Lower leg skin (tissue), 4 donors: ENCODE data around the gene GNG10. TPM values are rescaled to one million over a fixed set of nuclear protein-coding genes. Genes with fewer than 3 reads are reported as not detected.

Experiments
- DNase-seq, 2 donors: peaks; one replicate each; pipeline ENCODE4 v3.0.0-alpha.2; 2019; ENCODE audit warnings: low spot score in 2 of 2
- H3K4me3 ChIP-seq: fragments of 200-600 bp; sonication (generic); 2 replicates; pipeline ENCODE4 v1.5.1; 2017; ENCODE audit warnings: mild to moderate bottlenecking, low read depth; ENCODE audit not compliant: poor library complexity, severe bottlenecking
- POLR2A ChIP-seq, 2 donors: fragments of 450-650 bp; IDR thresholded peaks; one replicate each; pipeline ENCODE4 v1.6.1; 2016 to 2017; ENCODE audit warnings: antibody characterized with exemption in 2 of 2, mild to moderate bottlenecking in 1 of 2, moderate library complexity in 1 of 2
- WGBS, 2 donors: methylation state at CpG; one replicate each; pipeline ENCODE4 v1.1.5; 2018; 5-methylcytosine and 5-hydroxymethylcytosine counted together
- intact Hi-C: fragments of 100-400 bp; cut with DNase I; formaldehyde crosslinking; loops from one replicate; pipeline ENCODE4 v1.15.0; 2023; ENCODE audit warnings: low total_unique reads
- total RNA-seq, 4 donors: library from RNA; depleted of rRNA; stranded (reverse); fragments of >200 nt; gene quantifications; one replicate each; pipeline ENCODE4 v1.1.0, GENCODE V29; 2016
- TF ChIP-seq, protein P1 (sequence below), 3 donors: fragments of 450-650 bp; IDR thresholded peaks; one replicate each; pipeline ENCODE4 v1.5.1; 2016; ENCODE audit warnings: antibody characterized with exemption in 3 of 3, mild to moderate bottlenecking in 3 of 3, moderate library complexity in 2 of 3

GNG10 gene
- total RNA-seq, 4 donors from 2014 or later, result 5.3 to 21.1 (median 15.4) TPM

DNA sequence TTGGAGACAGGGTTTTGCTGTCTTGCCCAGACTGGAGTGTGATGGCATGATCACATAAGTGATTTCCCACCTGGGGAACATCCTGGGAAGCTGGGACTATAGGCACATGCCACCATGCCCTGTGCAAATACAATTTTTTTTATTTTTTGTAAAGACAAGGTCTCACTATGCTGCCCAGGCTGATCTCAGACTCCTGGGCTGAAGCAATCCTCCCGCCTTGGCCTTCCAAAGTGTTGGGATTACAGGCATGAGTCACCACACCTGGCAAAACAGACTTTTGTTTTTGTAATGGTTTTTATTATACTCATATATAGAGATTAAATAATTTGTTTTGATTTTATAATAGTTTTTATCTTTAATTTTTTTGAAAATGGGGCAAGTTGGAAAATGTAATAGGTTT, 15.6 kb upstream of the GNG10 start:
- intact Hi-C loops, result no loop called here
- no peak for DNase-seq
- TF ChIP-seq, protein P1, sequence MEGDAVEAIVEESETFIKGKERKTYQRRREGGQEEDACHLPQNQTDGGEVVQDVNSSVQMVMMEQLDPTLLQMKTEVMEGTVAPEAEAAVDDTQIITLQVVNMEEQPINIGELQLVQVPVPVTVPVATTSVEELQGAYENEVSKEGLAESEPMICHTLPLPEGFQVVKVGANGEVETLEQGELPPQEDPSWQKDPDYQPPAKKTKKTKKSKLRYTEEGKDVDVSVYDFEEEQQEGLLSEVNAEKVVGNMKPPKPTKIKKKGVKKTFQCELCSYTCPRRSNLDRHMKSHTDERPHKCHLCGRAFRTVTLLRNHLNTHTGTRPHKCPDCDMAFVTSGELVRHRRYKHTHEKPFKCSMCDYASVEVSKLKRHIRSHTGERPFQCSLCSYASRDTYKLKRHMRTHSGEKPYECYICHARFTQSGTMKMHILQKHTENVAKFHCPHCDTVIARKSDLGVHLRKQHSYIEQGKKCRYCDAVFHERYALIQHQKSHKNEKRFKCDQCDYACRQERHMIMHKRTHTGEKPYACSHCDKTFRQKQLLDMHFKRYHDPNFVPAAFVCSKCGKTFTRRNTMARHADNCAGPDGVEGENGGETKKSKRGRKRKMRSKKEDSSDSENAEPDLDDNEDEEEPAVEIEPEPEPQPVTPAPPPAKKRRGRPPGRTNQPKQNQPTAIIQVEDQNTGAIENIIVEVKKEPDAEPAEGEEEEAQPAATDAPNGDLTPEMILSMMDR (IDR thresholded peaks at IDR 0.05), result no peak
- TF ChIP-seq POLR2A (IDR thresholded peaks at IDR 0.05), result no peak
- H3K4me3 ChIP-seq, result no peak overlapping the region
- 89 to 95% methylated on average over 1 of the region's 1 CpG for WGBS, 2 donors

DNA sequence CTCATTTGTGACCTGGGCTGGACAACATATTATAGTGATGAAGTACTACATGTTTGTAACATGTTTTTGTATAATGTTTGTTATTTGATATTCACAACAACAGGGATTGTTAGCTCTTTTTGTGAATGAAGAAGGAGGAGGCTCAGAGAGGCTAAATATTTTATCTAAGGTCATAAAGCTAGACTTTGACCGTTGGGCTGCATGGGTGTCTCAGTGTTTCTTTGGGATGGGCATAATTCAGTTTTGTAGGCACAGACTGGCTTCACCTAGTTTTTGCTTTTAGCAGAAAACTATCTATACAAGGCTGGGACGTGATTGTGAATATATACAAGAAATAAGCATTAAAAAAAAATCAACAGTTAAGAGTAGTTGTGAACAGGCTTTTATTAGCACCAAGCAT, 15.0 kb upstream of the GNG10 start:
- H3K4me3 ChIP-seq, result no peak overlapping the region
- DNase-seq, result no peak
- 90% methylated on average over 2 of the region's 2 CpGs for WGBS, 2 donors
- TF ChIP-seq, protein P1 (IDR thresholded peaks at IDR 0.05), result no peak
- no peak for TF ChIP-seq POLR2A (IDR thresholded peaks at IDR 0.05)
- intact Hi-C loops, result no loop called here

DNA sequence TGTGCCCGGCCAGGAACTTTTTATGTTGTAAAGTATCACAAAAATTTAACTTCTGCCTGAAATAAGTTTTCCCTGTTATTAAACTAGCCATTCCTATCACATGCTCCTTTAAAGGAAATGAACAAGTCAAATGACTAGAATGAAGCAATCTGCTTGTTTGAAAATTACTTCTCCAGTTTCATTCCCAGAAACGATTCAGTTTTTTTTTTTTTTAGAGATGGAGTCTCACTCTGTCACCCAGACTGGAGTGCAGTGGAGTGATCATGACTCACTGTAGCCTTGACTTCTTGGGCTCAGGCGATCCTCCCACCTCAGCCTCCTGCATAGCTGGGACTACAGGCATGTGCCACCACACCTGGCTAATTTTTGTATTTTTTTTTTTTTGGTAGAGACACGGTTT, 13.3 kb upstream of the GNG10 start:
- no peak for DNase-seq
- intact Hi-C loops, result no loop called here
- no peak overlapping the region for H3K4me3 ChIP-seq
- 81 to 87% methylated on average over 4 of the region's 4 CpGs for WGBS, 2 donors
- TF ChIP-seq POLR2A (IDR thresholded peaks at IDR 0.05), result no peak
- TF ChIP-seq, protein P1 (IDR thresholded peaks at IDR 0.05), result no peak

DNA sequence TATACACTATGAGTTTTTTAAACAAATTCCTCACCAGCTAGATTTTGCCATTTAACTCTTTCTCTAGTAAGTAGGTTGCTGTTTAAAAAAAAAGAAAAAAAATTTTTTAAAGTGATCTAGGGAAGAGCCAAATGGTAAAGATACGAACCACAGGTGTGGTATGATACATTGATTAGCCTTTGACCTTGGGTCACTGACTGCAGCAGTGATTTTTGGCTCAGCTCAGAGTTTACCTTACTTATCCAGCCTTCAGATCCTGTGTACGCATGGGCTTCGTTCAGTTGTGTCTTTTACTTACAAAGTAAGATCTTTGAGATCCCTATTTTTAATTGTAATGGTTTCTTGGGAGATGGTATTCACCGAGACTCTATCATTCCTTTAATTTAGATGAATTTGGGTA, 12.4 kb upstream of the GNG10 start:
- TF ChIP-seq POLR2A (IDR thresholded peaks at IDR 0.05), result no peak
- TF ChIP-seq, protein P1 (IDR thresholded peaks at IDR 0.05), result no peak
- WGBS, 2 donors, result 94 to 95% methylated on average over 4 of the region's 4 CpGs
- DNase-seq, result no peak
- H3K4me3 ChIP-seq, result no peak overlapping the region
- intact Hi-C loops, result no loop called here

DNA sequence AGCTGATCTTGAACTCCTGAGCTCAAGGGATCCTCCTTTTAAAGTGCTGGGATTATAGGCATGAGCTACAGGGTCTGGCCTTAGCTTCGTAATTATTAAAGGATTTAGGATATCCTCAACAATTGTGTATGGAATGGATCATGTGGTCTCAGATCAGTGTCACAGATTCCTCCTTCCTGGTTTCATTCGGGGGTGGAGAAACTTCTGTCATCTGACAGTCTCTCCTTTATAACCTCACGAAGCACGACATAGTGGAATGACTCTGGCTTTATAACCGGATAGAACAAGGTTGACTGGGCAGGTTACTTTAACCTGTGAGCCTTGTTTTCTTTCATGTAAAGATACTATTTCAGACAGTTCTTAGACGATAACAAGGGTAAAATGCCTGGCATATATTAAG, 4.4 kb upstream of the GNG10 start:
- TF ChIP-seq, protein P1 (IDR thresholded peaks at IDR 0.05), result no peak
- no peak for TF ChIP-seq POLR2A (IDR thresholded peaks at IDR 0.05)
- intact Hi-C loops, result no loop called here
- WGBS, 2 donors, result 71 to 78% methylated on average over 6 of the region's 6 CpGs
- no peak for DNase-seq
- H3K4me3 ChIP-seq, result no peak overlapping the region

DNA sequence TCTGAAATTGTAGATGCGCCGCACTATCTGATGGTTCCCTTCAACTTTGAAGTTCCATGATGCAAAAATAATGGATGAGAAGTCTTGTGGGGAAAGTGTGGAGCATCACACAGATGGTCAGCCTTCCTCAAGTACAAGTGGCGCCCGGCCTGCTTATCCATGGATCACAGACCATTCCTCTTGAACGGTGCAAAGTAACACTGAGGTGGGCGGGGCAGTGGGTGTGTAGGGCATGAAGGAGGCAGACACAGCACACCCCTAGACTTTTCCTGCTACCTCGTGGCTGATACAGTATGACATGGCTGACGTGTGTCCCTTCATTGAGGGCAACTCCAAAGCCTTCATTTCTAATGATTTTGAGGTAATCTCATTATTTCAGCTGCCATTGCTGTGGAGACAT, 2.5 kb upstream of the GNG10 start:
- TF ChIP-seq POLR2A (IDR thresholded peaks at IDR 0.05), result no peak
- TF ChIP-seq, protein P1 (IDR thresholded peaks at IDR 0.05), result no peak
- intact Hi-C loops, result no loop called here
- 62 to 70% methylated on average over 8 of the region's 8 CpGs for WGBS, 2 donors
- DNase-seq, result no peak
- no peak overlapping the region for H3K4me3 ChIP-seq
